NOMO-1 (cell line): ENCODE data around the gene PEX19.

Experiments
- DNase-seq, 2 experiments: peaks; one replicate each; lab custom pipeline; 2025; ENCODE audit not compliant: unreplicated experiment in 2 of 2; lab: John Stamatoyannopoulos, UW

PEX19 gene

GRCh38 chr1:160243767-160244166 lies 41.2 kb downstream of the PEX19 start:
- no peak for DNase-seq

- no peak for DNase-seq
Observed at GRCh38 chr1:160239582-160240299, 45.2 kb downstream of the PEX19 start.

- DNase-seq: no peak
Observed at GRCh38 chr1:160238408-160238807, 46.5 kb downstream of the PEX19 start.

GRCh38 chr1:160237558-160237957 lies 47.4 kb downstream of the PEX19 start:
- no peak for DNase-seq

GRCh38 chr1:160236806-160237205 lies 48.1 kb downstream of the PEX19 start:
- DNase-seq: no peak

GRCh38 chr1:160232911-160233310 lies 52.0 kb downstream of the PEX19 start:
- DNase-seq: no peak

GRCh38 chr1:160228431-160228830 lies 56.5 kb downstream of the PEX19 start:
- no peak for DNase-seq

GRCh38 chr1:160227561-160227960 lies 57.4 kb downstream of the PEX19 start:
- no peak for DNase-seq

- no peak for DNase-seq
Observed at GRCh38 chr1:160227034-160227433, 57.9 kb downstream of the PEX19 start.
